H1 (cell line): ENCODE measurements around the gene ZNF511. TPM values are rescaled to one million over a fixed set of nuclear protein-coding genes. Genes with fewer than 3 reads are reported as not detected.

Experiments
- RAD21 ChIP-seq, 2 experiments: IDR thresholded peaks in 1 of 2; conservative IDR thresholded peaks in 1 of 2; 2 replicates each; pipeline ENCODE4 v1.6.1; 2011; ENCODE audit warnings: low read depth in 2 of 2, low read length in 2 of 2, improper control_type of control experiment in 1 of 2, inconsistent platforms in 1 of 2, mild to moderate bottlenecking in 1 of 2, moderate library complexity in 1 of 2
- SUZ12 ChIP-seq: fragments of 200-600 bp; sonication (generic); IDR thresholded peaks from 2 replicates; pipeline ENCODE4 v1.6.1; 2012; ENCODE audit warnings: mild to moderate bottlenecking, inconsistent platforms, low read length, moderate library complexity, mixed read lengths
- polyA plus RNA-seq, 7 experiments: library from polyadenylated mRNA; depleted of rRNA in 3 of 7; stranded (reverse) in 5 of 7; unstranded in 2 of 7; fragments of >200 nt in 5 of 7; fragments of 200-250 nt in 2 of 7; gene quantifications; 1 replicate in 5 of 7; 2 replicates in 1 of 7; 4 replicates in 1 of 7; pipeline versions ENCODE4 v1.2.1 to v1.2.3, GENCODE V29; 2011 to 2013; ENCODE audit warnings: missing spikeins in 2 of 7, mixed read lengths in 2 of 7
- total RNA-seq: library from RNA; stranded (reverse); fragmentation: NEBNext Ultra II Directional; extraction: Animal tissue kit (Norgen Biotek cat#: 25700); gene quantifications from 2 replicates; pipeline ENCODE4 v1.2.1, GENCODE V29; 2021
- TF ChIP-seq, protein P1 (sequence below), 3 experiments: IDR thresholded peaks; 1 replicate in 2 of 3; 2 replicates in 1 of 3; pipeline versions ENCODE4 v1.5.1 to v1.6.1; 2011; ENCODE audit warnings: low read length in 3 of 3, mild to moderate bottlenecking in 3 of 3, inconsistent platforms in 2 of 3, low read depth in 1 of 3, moderate library complexity in 1 of 3; ENCODE audit not compliant: insufficient read depth in 1 of 3; ENCODE audit errors: control extremely low read depth in 1 of 3
- TF ChIP-seq, protein P2 (sequence below): IDR thresholded peaks from 2 replicates; pipeline ENCODE4 v1.6.1; 2011; ENCODE audit warnings: low read length, improper control_type of control experiment

The ZNF511 gene
- total and polyA plus RNA-seq, 2 of the 8 experiments (the other 6 are each of a cell fraction or from before 2014, with no cell fraction given) = 55.4 to 71.7 TPM

DNA sequence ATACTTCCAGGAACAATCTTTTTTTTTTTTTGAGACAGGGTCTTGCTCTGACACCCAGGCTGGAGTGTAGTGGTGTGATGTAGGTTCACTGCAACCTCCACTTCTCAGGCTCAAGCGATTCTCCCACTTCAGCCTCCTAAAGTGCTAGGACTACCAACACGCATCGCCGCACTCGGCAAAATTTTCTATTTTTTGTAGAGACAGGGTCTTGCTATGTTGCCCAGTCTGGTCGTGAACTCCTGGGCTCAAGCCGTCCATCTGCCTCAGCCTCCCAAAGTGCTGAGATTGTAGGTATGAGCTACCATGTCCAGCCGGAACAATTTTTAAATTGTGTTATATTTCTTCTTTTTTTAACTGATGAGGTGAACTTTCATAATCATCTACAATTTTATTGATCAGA lies 2.1 kb downstream of the ZNF511 start (continued):
- TF ChIP-seq RAD21 (IDR thresholded peaks at IDR 0.05 in 1 of 2, conservative IDR thresholded peaks at IDR 0.05 in 1 of 2; ENCODE audit: low read depth in 2 of 2, low read length in 2 of 2) (no peak), SUZ12 (no peak)
- TF ChIP-seq, protein P1, sequence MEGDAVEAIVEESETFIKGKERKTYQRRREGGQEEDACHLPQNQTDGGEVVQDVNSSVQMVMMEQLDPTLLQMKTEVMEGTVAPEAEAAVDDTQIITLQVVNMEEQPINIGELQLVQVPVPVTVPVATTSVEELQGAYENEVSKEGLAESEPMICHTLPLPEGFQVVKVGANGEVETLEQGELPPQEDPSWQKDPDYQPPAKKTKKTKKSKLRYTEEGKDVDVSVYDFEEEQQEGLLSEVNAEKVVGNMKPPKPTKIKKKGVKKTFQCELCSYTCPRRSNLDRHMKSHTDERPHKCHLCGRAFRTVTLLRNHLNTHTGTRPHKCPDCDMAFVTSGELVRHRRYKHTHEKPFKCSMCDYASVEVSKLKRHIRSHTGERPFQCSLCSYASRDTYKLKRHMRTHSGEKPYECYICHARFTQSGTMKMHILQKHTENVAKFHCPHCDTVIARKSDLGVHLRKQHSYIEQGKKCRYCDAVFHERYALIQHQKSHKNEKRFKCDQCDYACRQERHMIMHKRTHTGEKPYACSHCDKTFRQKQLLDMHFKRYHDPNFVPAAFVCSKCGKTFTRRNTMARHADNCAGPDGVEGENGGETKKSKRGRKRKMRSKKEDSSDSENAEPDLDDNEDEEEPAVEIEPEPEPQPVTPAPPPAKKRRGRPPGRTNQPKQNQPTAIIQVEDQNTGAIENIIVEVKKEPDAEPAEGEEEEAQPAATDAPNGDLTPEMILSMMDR (IDR thresholded peaks at IDR 0.05; ENCODE audit: control extremely low read depth in 1 of 3, insufficient read depth in 1 of 3, low read depth in 1 of 3, low read length in 3 of 3) = no peak
- TF ChIP-seq, protein P2, sequence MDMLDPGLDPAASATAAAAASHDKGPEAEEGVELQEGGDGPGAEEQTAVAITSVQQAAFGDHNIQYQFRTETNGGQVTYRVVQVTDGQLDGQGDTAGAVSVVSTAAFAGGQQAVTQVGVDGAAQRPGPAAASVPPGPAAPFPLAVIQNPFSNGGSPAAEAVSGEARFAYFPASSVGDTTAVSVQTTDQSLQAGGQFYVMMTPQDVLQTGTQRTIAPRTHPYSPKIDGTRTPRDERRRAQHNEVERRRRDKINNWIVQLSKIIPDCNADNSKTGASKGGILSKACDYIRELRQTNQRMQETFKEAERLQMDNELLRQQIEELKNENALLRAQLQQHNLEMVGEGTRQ = no peak
